Measurements from ENCODE around the gene NRIP2.

Gene NRIP2

DNA sequence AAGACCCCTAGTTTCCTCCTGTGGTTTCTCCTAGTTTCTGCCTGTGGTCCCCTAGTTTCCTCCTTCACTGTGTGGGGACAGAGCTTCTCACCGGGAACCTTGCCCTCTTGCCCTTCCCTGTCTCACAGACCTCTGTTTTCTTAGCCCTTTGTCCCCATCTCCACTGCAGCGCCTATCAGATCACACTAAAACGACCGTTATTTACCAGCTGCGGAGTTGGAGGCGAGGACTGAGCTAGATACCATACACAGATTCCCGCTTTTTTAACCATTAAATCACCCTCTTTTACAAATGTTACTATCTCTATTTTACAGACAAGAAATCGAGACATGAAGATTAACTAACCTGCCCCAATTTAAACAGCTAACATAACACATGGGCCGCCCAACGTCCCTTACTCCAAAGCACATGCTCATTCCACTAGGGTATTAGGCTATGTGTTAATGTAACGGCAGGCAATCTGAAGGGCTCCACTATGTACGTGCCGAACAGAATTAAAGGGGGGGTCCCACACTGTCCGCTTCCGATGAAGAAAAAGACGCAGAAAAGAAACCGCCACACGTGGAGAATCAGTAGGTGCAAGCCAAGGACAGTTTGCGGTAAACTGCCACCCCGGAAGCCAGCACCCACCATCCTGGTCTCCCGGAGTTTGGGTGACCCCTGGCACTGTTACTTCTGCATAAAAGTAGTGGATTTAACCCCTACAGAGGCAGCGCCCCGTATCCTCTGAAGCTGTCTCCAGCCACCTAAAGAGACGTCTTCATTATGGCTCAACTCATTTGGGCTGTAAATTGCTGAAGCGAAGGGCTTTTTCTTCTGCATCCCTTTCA, 41.9 kb downstream of the NRIP2 start:
- TF ChIP-seq, protein P1, sequence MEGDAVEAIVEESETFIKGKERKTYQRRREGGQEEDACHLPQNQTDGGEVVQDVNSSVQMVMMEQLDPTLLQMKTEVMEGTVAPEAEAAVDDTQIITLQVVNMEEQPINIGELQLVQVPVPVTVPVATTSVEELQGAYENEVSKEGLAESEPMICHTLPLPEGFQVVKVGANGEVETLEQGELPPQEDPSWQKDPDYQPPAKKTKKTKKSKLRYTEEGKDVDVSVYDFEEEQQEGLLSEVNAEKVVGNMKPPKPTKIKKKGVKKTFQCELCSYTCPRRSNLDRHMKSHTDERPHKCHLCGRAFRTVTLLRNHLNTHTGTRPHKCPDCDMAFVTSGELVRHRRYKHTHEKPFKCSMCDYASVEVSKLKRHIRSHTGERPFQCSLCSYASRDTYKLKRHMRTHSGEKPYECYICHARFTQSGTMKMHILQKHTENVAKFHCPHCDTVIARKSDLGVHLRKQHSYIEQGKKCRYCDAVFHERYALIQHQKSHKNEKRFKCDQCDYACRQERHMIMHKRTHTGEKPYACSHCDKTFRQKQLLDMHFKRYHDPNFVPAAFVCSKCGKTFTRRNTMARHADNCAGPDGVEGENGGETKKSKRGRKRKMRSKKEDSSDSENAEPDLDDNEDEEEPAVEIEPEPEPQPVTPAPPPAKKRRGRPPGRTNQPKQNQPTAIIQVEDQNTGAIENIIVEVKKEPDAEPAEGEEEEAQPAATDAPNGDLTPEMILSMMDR (IDR thresholded peaks at IDR 0.05): no peak
- no peak overlapping the region for H3K27ac ChIP-seq
- DNase-seq (ENCODE audit: low spot score): no peak
- no peak overlapping the region for H3K4me3 ChIP-seq

DNA sequence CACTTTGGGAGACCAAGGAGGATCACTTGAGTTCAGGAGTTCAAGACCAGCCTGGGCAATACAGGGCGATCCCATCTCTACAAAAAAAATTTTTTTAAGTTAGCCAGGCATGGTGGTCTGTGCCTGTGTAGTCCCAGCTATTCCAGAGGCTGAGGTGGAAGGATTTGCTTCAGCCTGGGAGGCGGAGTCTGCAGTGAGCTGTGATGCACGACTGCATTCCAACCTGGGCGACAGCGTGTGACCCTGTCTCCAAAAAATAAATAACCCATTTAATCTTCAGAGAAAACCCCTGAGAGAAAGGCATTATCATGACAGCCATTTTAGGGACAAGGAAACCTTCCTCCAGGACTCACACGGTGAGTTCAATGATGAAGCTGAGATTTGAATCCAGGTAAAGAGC, 43.7 kb downstream of the NRIP2 start:
- no peak overlapping the region for H3K4me3 ChIP-seq
- no peak for DNase-seq (ENCODE audit: low spot score)
- no peak overlapping the region for H3K27ac ChIP-seq
- TF ChIP-seq, protein P1 (IDR thresholded peaks at IDR 0.05): no peak

DNA sequence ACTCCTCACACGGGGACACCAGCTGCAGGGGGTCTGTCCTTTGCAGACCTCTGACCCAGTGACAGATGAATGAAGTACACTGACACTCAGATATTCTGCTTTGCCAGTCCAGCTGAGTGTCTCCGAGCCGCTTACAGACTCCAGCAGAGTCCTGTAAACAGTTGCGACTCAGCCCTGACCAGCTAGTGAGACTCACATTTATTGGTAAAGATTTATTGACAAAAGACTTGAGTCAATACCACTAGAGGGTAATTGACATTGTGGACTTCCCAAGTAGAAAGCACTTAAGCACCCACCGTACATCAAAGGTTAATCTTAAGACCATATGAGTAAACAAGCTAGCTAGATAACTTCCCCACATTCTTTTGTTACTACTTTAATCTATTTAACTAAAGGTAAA, 49.8 kb downstream of the NRIP2 start:
- no peak overlapping the region for H3K27ac ChIP-seq
- TF ChIP-seq, protein P1 (IDR thresholded peaks at IDR 0.05): no peak
- no peak for DNase-seq (ENCODE audit: low spot score)
- H3K4me3 ChIP-seq: no peak overlapping the region

DNA sequence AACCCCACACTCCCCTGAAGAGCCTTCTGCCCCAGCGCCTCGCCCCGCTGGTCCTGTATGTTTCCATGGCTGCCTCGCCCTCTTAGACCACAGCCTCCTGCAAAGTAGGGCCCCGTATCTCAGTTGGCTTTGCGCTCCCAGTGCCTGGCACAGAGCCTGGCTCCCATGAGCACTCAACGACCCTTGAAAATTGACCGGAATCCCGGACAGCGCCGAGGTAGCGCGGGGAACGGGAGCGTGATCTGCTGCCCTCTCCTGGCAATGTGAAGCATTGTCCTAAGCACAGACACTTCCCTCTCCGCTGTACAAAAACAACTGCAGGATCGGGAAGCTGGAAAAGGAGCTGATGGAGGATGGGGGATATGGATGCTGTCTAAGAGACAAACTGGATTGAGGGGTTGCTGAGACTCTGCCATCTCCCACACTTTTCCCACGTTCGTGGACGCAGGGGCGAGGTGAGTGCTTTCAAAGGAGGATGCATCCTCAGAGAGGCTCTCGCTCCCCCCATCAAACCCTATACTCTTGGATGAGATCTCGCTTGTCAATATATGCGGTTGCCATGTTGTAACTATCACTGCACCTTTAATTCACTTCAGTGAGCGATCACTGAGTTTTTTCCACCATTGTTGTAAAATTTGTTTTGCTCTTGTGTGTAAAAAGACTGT, 50.8 kb downstream of the NRIP2 start:
- peak; percentile 76 for DNase-seq (ENCODE audit: low spot score)
- TF ChIP-seq, protein P1 (IDR thresholded peaks at IDR 0.05): peak; percentile 85
- Histone ChIP-seq H3K27ac (no peak overlapping the region), H3K4me3 (peak overlapping the region; percentile 64)

DNA sequence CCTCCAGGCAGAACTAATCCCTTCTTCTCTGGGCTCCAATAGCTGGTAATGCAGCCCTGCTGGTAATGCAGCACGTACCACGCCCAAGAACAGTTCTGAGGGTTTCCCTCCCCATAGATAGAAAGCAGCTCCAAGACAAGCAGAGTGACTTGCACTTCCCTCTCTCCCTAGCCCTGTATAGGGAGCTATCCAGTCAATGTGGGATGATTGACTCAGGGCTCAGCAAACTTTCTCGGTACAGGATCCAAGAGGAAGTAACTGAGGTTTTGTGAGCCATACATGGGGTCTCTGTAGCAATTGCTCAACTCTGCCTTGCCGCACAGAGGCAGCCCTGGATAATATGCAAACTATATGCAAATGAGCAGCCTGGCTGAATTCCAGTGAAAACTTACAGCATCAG, 55.6 kb downstream of the NRIP2 start:
- no peak for DNase-seq (ENCODE audit: low spot score)
- no peak overlapping the region for H3K27ac ChIP-seq
- TF ChIP-seq, protein P1 (IDR thresholded peaks at IDR 0.05): no peak
- H3K4me3 ChIP-seq: no peak overlapping the region

DNA sequence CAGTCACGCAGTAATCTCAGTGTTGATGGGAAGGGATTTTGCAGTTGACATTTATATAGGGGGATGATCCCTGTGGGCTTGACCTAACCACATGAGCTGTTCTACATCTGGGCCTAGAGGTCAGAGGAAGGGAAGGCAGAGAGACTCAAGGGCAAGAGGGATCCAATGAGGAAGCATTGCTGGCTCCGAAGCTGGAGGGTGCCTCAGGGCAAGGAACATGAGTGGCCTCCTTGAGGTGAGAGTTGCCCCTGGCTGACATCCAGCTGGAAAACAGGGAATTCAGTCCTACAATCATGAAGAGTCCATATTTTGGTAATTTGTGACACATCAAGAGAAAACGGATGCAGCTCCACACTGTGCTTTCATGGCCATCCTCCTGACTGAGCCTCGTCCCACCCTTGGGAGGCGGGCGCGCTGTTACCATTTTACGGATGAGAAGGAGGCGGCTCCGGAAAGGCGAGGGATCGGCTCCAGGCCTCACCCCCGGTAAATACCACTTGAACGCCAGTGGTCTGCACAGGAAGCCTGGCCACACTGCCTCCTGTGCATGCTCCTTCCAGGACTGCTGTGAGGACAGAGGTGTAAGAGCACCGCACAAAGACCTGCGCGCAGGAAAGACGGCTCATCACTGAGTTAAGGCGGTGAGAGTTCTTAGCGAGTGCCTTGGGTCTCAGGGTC, 58.6 kb downstream of the NRIP2 start:
- H3K27ac ChIP-seq: no peak overlapping the region
- H3K4me3 ChIP-seq: no peak overlapping the region
- TF ChIP-seq, protein P1 (IDR thresholded peaks at IDR 0.05): no peak
- peak; percentile 57 for DNase-seq (ENCODE audit: low spot score)

Measured in coronary artery (tissue), 2 donors.